ENCODE results near the gene BARX1.
A peak's percentile ranks its signal among the peaks of the same experiment; 100 is the strongest.
"Not testable (repeated sequence)": the region's sequence is repeated elsewhere in the genome, so short reads cannot be mapped to it uniquely, and the experiment has no call there.

Gene BARX1

DNA sequence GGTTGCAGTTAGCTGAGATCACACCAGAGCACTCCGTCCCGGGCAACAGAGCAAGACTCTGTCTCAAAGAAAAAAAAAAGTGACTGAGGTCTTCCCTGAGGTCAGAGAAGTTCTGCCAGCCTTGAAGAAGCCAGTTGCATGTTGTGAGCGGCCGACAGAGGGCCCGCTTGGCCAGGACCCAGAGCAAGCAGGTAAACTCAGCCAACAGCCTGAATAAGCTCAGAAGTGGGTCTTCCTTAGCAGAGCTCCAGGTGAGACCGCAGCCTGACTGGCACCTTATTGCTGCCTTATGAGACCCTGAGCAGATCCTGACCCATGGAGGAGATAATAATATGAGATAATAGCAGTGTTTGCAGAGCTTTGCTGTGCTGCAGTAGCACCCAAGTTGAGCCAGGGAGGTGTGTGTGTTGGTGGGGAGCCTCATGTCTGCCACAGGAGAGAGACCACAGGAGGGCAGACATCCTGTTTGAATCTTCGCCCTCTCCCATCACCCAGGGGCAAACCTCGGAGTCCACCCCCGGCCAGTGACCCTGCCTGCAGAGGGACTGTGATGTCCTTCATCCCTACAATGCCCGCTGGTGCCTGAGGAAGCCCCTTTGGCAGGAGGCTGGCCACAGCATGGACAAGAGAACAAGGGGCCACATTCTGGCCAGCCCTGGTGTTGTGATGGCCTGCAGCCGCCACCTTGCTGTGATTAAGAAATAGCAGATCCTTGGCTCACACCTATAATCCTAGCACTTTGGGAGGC is 10.8 kb upstream of the BARX1 start:
- DNase-seq: no peak

GRCh38 chr9:93964685-93965084 is 9.5 kb upstream of the BARX1 start:
- no peak for DNase-seq

GRCh38 chr9:93963969-93964368 is 8.8 kb upstream of the BARX1 start:
- DNase-seq: no peak

DNA sequence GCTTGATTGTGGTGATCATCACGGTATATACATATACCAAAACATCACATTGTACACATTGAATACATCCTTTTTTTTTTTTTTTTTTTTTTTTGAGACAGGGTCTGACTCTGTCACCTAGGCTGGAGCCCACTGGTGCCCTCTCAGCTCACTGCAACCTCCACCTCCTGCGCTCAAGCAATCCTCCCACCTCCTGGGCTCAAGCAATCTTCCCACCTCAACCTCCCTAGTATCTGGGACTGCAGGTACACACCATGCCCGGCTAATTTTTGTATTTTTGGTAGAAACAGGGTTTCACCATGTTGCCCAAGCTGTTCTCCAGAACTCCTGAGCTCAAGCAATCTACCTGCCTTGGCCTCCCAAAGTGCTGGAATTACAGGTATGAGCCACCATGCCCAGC is 8.3 kb upstream of the BARX1 start:
- DNase-seq: not testable (repeated sequence)

GRCh38 chr9:93962561-93963440 is 7.6 kb upstream of the BARX1 start:
- DNase-seq: peak; percentile 83 to 84

- no peak for DNase-seq
These were observed 6.9 kb upstream of the BARX1 start for GRCh38 chr9:93962017-93962416.

- DNase-seq: no peak
These were observed 6.1 kb upstream of the BARX1 start for GRCh38 chr9:93960971-93961841.

- DNase-seq: no peak
These were observed 5.2 kb upstream of the BARX1 start for GRCh38 chr9:93960221-93960970.

GRCh38 chr9:93959739-93960154 is 4.6 kb upstream of the BARX1 start:
- DNase-seq: no peak

- DNase-seq: no peak
These were observed 3.9 kb upstream of the BARX1 start for GRCh38 chr9:93958819-93959682.

- no peak for DNase-seq
These were observed 3.1 kb upstream of the BARX1 start for GRCh38 chr9:93958121-93958818.

DNA sequence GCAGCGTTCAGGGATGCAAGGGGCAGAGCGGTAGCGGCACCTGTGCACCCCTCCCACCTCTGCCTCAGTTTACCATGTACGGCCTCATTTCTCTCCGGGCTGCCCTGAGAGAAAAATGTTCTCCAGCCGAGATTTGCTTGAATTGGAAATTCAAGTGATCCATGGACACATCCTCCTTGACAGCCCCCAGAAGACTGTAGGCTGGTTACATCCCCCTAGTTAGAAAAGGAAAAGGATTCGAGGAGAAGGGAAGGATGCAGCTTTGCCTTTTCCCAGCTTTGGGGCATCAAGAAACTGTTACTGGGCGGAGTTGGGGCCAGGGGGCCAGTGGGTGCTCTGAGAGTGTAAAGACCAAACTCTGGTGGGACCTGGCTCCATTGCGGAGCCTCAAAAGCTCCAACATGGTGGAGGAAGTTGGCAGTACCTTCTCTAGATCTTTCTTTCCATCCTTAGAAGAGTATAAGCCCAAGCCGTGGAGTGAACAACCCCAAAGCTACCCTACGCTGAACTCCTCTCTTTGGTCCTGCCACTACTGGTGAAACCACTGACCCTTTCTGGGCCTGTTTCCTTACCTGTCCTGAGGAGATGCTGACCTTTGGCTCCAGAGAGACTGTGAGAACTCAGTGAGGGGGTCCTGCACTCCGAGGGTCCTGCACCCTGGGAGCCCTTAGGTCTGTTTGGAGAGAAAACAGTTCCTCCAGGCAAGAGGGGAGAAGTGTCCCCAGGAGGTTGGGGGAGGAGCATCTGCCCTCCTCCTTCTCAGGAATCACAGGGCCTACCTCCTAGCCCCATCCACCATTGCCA is 1.0 kb upstream of the BARX1 start:
- DNase-seq: no peak

GRCh38 chr9:93954434-93955061 is 607 bp downstream of the BARX1 start:
- DNase-seq: no peak

- DNase-seq: no peak
These were observed 1.4 kb downstream of the BARX1 start for GRCh38 chr9:93953496-93954433.

DNA sequence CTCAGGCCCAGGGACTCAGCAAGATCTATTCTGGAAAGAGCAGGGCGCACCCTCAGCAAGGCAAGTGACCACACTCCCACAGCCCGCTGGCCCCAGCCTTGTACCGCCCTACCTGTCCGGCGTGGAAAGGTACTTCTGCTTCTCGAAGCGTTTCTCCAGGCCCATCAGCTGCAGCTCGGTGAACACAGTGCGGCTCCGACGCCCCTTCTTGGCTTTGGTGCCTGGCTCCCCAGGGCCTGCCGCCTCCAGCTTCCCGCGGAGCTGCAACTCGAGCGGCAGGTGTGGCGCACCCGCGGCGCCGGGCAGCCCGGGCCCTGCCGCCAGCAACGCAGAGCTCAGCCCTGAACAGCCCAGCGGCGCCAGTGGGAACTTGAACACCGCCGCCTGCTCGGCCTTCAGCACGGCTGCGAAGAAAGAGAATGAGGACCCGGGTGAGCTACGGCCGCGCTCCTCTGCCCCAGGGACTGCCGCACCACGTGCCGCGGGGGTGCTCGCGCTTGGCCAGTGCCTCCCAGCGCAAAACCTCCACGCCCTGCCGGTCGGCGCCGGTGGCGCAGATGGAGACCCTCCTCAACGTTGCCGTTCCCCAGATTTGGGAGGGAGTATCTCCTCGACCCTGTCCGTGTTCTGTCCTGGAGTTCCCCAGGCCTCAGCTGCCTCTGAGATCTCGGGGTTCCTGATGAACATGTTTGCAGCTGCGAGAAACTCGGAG is 2.2 kb downstream of the BARX1 start:
- no peak for DNase-seq

GRCh38 chr9:93952119-93952783 is 2.9 kb downstream of the BARX1 start:
- no peak for DNase-seq

DNA sequence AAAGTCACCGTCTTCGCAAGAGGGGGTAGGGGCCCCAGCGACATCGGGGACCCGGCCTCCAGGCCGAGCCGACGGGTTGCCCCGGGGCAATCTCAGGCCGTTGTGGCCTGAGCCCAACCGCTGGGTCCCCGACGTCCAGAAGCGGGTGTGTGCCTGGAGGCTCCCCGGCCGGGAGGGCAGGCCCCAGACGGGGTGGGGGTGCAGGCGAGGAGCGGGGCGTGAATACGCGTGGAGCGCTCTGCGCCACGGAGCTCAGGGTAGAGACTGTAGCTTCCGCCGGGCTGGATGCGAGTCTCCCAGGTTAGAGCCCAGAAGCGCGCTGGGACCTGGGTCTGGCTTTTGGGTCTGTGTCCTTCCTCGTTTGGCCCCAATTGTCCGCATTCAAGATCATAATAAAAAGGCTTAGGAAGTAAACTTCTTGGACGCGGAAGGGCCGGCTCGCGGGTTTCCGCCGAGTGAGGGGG is 3.5 kb downstream of the BARX1 start:
- DNase-seq: no peak
